HCT116 (cell line): Measurements from ENCODE around the gene GRID2. TPM values are rescaled to one million over a fixed set of nuclear protein-coding genes. Genes with fewer than 3 reads are reported as not detected.

ENCODE experiments used
- ATAC-seq: fragments of 200-7000 bp; cut with Tn5 transposase; 2 replicates; pipeline ENCODE4 v1.9.1; 2020; ENCODE audit warnings: mild to moderate bottlenecking, moderate library complexity
- BruUV-seq: library from RNA; stranded (reverse); fragments of 400-500 nt; replicated peaks from 2 replicates; lab custom pipeline; 2021; lab: Mats Ljungman, UMichigan
- CTCF ChIA-PET: fragments of 300-600 bp; sonication (Branson Sonifier 250); formaldehyde crosslinking; loops from one replicate; lab custom pipeline; 2021; ENCODE audit warnings: antibody characterized with exemption; lab: Charles Lee
- POLR2A ChIA-PET: fragments of 300-600, 350-600 bp; sonication (Branson Sonifier 250); formaldehyde crosslinking; loops from one replicate; lab custom pipeline; 2021; ENCODE audit warnings: antibody characterized with exemption; lab: Charles Lee
- RAD21 ChIA-PET, 2 experiments: fragments of 300-600 bp; sonication (Branson Sonifier 250); formaldehyde crosslinking; loops; one replicate each; lab custom pipeline; 2023; ENCODE audit warnings: low total read pairs in 2 of 2; ENCODE audit not compliant: uncharacterized antibody in 2 of 2, unreplicated experiment in 2 of 2, low non-redundant PET in 1 of 2; lab: Charles Lee
- DNase-seq: peaks from one replicate; pipeline ENCODE4 v3.0.0-alpha.2; 2010; ENCODE audit warnings: low read depth, low spot score
- H2AFZ ChIP-seq: fragments of 200-600 bp; shearing (Covaris generic), sonication (generic); 2 replicates; pipeline ENCODE4 v1.6.1; 2017; ENCODE audit warnings: low read depth, mixed run types, mixed read lengths, antibody characterized with exemption, low read length; ENCODE audit not compliant: poor library complexity, severe bottlenecking
- H3K27ac ChIP-seq: 2 replicates; pipeline ENCODE4 v1.5.1; 2012; ENCODE audit warnings: low read depth, low read length
- H3K27me3 ChIP-seq: fragments of 200-600 bp; sonication (generic); 2 replicates; pipeline ENCODE4 v1.6.1; 2016; ENCODE audit warnings: mixed run types, low read length, mixed read lengths; ENCODE audit not compliant: insufficient read depth
- H3K36me3 ChIP-seq, 2 experiments: fragments of 200-500 bp in 1 of 2; fragments of 200-600 bp in 1 of 2; sonication (Bioruptor generic) in 1 of 2; sonication (generic) in 1 of 2; 2 replicates each; pipeline versions ENCODE4 v1.5.1 to v1.6.1; 2014 to 2016; ENCODE audit warnings: low read length in 2 of 2, inconsistent platforms in 1 of 2, mixed read lengths in 1 of 2, mixed run types in 1 of 2; ENCODE audit not compliant: insufficient read depth in 2 of 2, control insufficient read depth in 1 of 2
- H3K4me1 ChIP-seq, 2 experiments: fragments of 200-600 bp in 1 of 2; sonication (generic) in 1 of 2; 2 replicates each; pipeline versions ENCODE4 v1.5.1 to v1.6.1; 2012 to 2017; ENCODE audit warnings: low read length in 2 of 2, inconsistent platforms in 1 of 2, mild to moderate bottlenecking in 1 of 2, mixed read lengths in 1 of 2, mixed run types in 1 of 2, moderate library complexity in 1 of 2; ENCODE audit not compliant: insufficient read depth in 2 of 2, control insufficient read depth in 1 of 2
- H3K4me2 ChIP-seq: fragments of 200-600 bp; sonication (generic); 2 replicates; pipeline ENCODE4 v1.6.1; 2017; ENCODE audit warnings: mixed run types, low read length, mixed read lengths
- H3K4me3 ChIP-seq, 2 experiments: fragments of 200-600 bp in 1 of 2; sonication (generic) in 1 of 2; replicated peaks in 1 of 2; 2 replicates each; pipeline ENCODE4 v1.5.1; 2011 to 2016; ENCODE audit warnings: low read length in 2 of 2, control low read depth in 1 of 2, low read depth in 1 of 2, mild to moderate bottlenecking in 1 of 2, mixed read lengths in 1 of 2, mixed run types in 1 of 2
- H3K79me2 ChIP-seq: fragments of 200-600 bp; sonication (generic); 2 replicates; pipeline ENCODE4 v1.6.1; 2017; ENCODE audit warnings: mild to moderate bottlenecking, mixed run types, low read length, moderate library complexity, mixed read lengths; ENCODE audit not compliant: insufficient read depth
- H3K9ac ChIP-seq: fragments of 200-600 bp; sonication (generic); 2 replicates; pipeline ENCODE4 v1.6.1; 2016; ENCODE audit warnings: low read length, mixed read lengths
- H3K9me2 ChIP-seq: fragments of 200-600 bp; sonication (generic), shearing (Covaris generic); 2 replicates; pipeline ENCODE4 v1.6.1; 2017; ENCODE audit warnings: mixed run types, mild to moderate bottlenecking, moderate library complexity; ENCODE audit not compliant: insufficient read depth
- H3K9me3 ChIP-seq, 2 experiments: fragments of 200-500 bp in 1 of 2; fragments of 200-600 bp in 1 of 2; sonication (Bioruptor generic) in 1 of 2; sonication (generic) in 1 of 2; 2 replicates each; pipeline ENCODE4 v1.6.1; 2014 to 2017; ENCODE audit warnings: low read length in 2 of 2, mixed read lengths in 2 of 2, inconsistent platforms in 1 of 2, low read depth in 1 of 2, mild to moderate bottlenecking in 1 of 2, mixed run types in 1 of 2, moderate library complexity in 1 of 2; ENCODE audit not compliant: control insufficient read depth in 1 of 2, insufficient read depth in 1 of 2
- H4K20me1 ChIP-seq: fragments of 200-600 bp; sonication (generic), shearing (Covaris generic); 2 replicates; pipeline ENCODE4 v1.6.1; 2017; ENCODE audit warnings: mixed run types, mild to moderate bottlenecking, moderate library complexity; ENCODE audit not compliant: insufficient read depth
- CEBPB ChIP-seq: IDR thresholded peaks from 2 replicates; pipeline ENCODE4 v1.6.1; 2012; ENCODE audit warnings: low read depth
- POLR2A ChIP-seq: IDR thresholded peaks from 2 replicates; pipeline ENCODE4 v1.7.0; 2011; ENCODE audit warnings: borderline replicate concordance; ENCODE audit not compliant: insufficient read depth, insufficient read length; ENCODE audit errors: extremely low read depth
- RAD21 ChIP-seq: IDR thresholded peaks from 2 replicates; pipeline ENCODE4 v1.6.1; 2012; ENCODE audit warnings: low read depth, mild to moderate bottlenecking
- TCF7L2 ChIP-seq: IDR thresholded peaks from 2 replicates; pipeline ENCODE4 v1.7.0; 2011; ENCODE audit warnings: borderline replicate concordance, inconsistent platforms; ENCODE audit not compliant: insufficient read depth, insufficient read length; ENCODE audit errors: extremely low read depth
- YY1 ChIP-seq: IDR thresholded peaks from 2 replicates; pipeline ENCODE4 v1.6.1; 2011; ENCODE audit warnings: low read length, low read depth, moderate library complexity, mild to moderate bottlenecking; ENCODE audit not compliant: insufficient replicate concordance; ENCODE audit errors: extremely low read depth
- ZBTB33 ChIP-seq: IDR thresholded peaks from 2 replicates; pipeline ENCODE4 v1.6.1; 2011; ENCODE audit warnings: mild to moderate bottlenecking, low read length, moderate library complexity; ENCODE audit not compliant: insufficient replicate concordance; ENCODE audit errors: extremely low read depth
- ZNF274 ChIP-seq: fragments of 200-500 bp; sonication (Bioruptor generic); IDR thresholded peaks from 2 replicates; pipeline ENCODE4 v1.6.1; 2014; ENCODE audit warnings: mild to moderate bottlenecking, low read depth, low read length, inconsistent platforms
- intact Hi-C: fragments of 100-400 bp; cut with micrococcal nuclease; formaldehyde crosslinking; loops from 2 replicates; pipeline ENCODE4 v1.10.0; 2022
- total RNA-seq: library from RNA; stranded (reverse); gene quantifications from one replicate; pipeline ENCODE4 v1.2.1, GENCODE V29; 2021; ENCODE audit not compliant: unreplicated experiment
- TF ChIP-seq, protein P1 (sequence below), 3 experiments: fragments of 200-600 bp in 1 of 3; sonication (generic) in 1 of 3; IDR thresholded peaks in 2 of 3; conservative IDR thresholded peaks in 1 of 3; 2 replicates each; pipeline ENCODE4 v1.5.1; 2012 to 2017; ENCODE audit warnings: low read depth in 2 of 3, low read length in 2 of 3, antibody characterized with exemption in 1 of 3, borderline replicate concordance in 1 of 3, control low read depth in 1 of 3, mild to moderate bottlenecking in 1 of 3, mixed read lengths in 1 of 3, mixed run types in 1 of 3, moderate library complexity in 1 of 3; ENCODE audit not compliant: insufficient read depth in 1 of 3

Gene GRID2
- total RNA-seq, 1 experiment from 2014 or later = not detected

DNA sequence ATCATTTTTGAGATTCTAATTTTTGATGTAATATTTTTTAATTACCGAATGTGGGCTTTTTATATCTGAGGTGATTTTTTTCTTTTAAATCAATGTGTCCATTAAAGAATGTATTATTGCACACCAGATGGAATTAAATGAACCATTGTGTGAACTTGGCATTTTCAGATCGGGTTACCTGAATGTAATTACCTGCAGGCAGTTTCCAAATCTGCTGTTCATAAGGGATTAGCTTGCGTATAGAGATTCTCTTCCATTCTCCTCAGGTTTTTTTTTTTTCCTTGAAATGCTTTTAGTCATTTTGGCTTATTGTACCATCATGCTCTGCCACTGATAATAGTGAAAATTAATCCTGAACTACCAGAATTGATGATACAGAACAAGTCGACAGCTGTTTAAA is 1013.3 kb downstream of the GRID2 start (continued):
- TF ChIP-seq YY1 = no peak
- no peak for TF ChIP-seq RAD21

GRCh38 chr4:93317561-93317960 is 1013.8 kb downstream of the GRID2 start:
- Histone ChIP-seq H2AFZ (no peak overlapping the region), H3K9me2 (no peaks in the 10 kb centered on the region), H3K36me3 (no peaks in the 10 kb centered on the region), H3K9ac (no peak overlapping the region), H4K20me1 (no peaks in the 10 kb centered on the region), H3K4me1 (peaks cover 0 to 3% of the 10 kb centered on the region in 2 experiments; a peak in 1 of 4 replicates), H3K9me3 (no peaks in the 10 kb centered on the region), H3K79me2 (no peaks in the 10 kb centered on the region), H3K27me3 (no peaks in the 10 kb centered on the region), H3K4me2 (no peak overlapping the region), H3K27ac (no peak overlapping the region), H3K4me3 (no peak overlapping the region)
- ChIA-PET RAD21 (no interaction called here), POLR2A (no interaction called here), CTCF (no interaction called here)
- TF ChIP-seq ZBTB33 (no peak), YY1 (no peak), ZNF274 (no peak), CEBPB (no peak), POLR2A (no peak), TCF7L2 (no peak)
- TF ChIP-seq, protein P1, sequence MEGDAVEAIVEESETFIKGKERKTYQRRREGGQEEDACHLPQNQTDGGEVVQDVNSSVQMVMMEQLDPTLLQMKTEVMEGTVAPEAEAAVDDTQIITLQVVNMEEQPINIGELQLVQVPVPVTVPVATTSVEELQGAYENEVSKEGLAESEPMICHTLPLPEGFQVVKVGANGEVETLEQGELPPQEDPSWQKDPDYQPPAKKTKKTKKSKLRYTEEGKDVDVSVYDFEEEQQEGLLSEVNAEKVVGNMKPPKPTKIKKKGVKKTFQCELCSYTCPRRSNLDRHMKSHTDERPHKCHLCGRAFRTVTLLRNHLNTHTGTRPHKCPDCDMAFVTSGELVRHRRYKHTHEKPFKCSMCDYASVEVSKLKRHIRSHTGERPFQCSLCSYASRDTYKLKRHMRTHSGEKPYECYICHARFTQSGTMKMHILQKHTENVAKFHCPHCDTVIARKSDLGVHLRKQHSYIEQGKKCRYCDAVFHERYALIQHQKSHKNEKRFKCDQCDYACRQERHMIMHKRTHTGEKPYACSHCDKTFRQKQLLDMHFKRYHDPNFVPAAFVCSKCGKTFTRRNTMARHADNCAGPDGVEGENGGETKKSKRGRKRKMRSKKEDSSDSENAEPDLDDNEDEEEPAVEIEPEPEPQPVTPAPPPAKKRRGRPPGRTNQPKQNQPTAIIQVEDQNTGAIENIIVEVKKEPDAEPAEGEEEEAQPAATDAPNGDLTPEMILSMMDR (IDR thresholded peaks at IDR 0.05 in 2 of 3, conservative IDR thresholded peaks at IDR 0.05 in 1 of 3; ENCODE audit: borderline replicate concordance in 1 of 3, insufficient read depth in 1 of 3, low read depth in 2 of 3, low read length in 2 of 3) = no peak
- DNase-seq = no peak
- no peak for ATAC-seq
- intact Hi-C loops = no loop called here
- BruUV-seq = no TSS peak
